Left hindlimb (tissue), 1 donor: ENCODE measurements around the gene EMP3.
A peak's percentile ranks its signal among the peaks of the same experiment; 100 is the strongest.

Source experiments
- DNase-seq: peaks from one replicate; pipeline ENCODE4 v3.0.0-alpha.2; 2018

The EMP3 gene

GRCh38 chr19:48318286-48318987, 6.9 kb upstream of the EMP3 start:
- DNase-seq, result no peak

GRCh38 chr19:48319647-48320541, 5.5 kb upstream of the EMP3 start:
- peak; percentile 86 for DNase-seq

DNA sequence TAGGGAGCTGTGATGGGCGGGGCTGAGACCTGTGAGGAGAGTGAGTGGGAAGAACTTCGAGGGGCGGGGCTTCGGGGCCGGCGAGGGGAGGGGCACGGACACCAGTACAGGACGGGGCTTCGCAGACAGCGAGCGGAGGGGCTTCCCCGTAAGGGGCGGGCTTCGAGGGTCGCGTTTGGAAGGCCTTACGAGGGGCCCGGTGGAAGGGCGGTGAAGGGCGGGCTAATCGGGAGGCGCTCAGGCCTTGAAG, 4.1 kb upstream of the EMP3 start:
- peak; percentile 96 for DNase-seq

- peak; percentile 99 for DNase-seq
Measured at GRCh38 chr19:48321622-48322591, 3.4 kb upstream of the EMP3 start.

- DNase-seq, result no peak
Measured at GRCh38 chr19:48329167-48329891, 4.0 kb downstream of the EMP3 start.

- peak; percentile 77 for DNase-seq
Measured at GRCh38 chr19:48330012-48330681, 4.8 kb downstream of the EMP3 start.

DNA sequence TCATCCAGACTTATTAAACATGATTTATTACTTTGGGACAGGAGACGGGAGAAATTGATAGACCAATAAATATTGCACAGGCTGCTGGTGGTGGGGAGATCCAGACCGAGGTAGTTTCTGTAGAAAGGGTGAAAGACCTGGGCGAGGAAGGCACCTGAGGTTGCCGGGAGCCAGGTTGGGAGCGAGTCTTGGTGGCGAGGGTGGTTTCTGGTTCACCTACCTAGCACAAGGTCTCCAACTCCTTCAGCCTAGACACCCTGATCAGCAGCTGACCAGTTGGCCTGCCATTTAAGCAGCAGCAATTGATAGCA, 7.0 kb downstream of the EMP3 start:
- no peak for DNase-seq

DNA sequence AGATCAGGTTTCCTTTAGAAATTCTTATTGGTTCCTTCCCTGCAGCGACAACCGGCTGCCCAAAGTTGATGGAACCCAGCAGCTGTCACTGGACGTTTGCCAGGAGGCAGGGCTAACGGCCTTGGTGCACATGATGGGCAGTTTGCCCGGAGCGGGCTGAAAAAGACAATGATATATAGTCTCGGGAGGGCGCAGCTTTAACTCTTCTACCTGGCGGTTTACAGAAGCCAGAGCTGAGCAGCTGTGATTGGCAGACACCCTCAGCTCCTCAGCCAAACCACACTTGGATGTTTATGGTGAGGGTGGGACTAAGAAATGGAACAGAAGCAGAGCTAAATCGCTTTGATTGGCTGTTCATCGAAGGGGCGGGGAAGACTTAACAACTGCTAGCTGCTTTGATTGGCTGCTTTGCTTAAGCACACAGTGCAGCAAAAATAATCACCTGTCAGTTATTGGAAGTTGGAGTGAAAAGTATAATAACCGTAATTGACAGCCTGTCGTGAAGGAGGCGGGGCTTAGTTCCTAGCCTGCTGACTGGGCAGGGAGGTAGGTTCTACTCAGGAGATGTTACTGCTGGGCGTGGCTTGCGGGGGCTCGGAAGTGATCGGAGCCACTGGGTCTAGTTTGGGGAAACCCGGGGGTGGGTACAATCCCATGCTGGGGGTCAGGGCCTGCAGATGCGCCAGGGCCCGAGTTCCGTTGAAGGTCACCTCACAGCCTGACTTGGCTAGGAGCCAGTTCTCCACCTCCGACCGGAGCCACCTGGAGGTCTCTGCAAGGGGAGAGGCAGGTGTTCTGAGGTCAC, 7.5 kb downstream of the EMP3 start:
- DNase-seq, result peak; percentile 92

DNA sequence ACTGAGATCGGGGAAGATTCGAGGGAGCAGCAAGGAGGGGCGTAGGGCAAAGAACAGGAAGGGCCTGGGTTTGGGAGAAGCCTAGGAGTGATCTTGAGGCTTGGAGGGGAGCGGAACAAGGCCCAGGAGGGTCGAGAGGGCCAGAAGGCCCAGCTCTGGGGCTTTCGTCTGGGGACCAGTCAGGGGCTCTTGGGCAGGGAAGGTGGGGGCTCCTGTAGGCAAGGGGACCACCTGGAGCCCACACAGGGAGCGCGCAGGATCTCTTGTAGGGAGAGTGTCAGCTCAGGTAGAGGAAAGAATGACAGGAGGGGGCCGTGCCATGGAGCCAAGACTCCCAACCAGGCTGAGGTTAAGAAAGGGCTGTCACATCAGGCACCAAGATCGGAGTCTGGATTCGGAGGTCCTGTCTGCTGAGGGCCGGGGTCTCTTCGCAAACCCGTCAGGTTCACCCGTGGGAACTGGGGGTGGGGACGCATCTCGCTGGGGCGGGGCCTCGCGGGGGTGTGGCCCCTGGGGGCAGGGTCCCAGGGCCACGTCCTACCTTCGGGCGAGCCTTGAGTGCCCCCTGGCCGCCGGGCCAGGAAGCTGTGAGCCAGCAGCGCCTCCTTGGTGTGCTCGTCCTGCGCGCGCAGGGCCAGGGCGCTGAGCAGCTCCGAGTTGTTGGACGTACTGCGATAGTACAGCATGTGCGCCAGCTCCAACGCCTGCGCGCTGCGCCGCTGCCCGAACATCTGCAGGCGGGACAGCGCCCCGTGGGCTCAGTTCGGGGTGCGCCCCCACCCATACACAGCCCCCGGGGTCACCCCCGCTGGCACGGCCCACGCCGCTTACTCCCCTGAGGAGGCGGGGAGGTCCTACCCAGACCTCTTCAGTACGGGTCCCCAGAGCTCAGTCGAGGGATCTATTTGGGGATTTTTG, 8.4 kb downstream of the EMP3 start:
- DNase-seq, result peak; percentile 90

GRCh38 chr19:48338253-48338755, 13.0 kb downstream of the EMP3 start:
- DNase-seq, result no peak

DNA sequence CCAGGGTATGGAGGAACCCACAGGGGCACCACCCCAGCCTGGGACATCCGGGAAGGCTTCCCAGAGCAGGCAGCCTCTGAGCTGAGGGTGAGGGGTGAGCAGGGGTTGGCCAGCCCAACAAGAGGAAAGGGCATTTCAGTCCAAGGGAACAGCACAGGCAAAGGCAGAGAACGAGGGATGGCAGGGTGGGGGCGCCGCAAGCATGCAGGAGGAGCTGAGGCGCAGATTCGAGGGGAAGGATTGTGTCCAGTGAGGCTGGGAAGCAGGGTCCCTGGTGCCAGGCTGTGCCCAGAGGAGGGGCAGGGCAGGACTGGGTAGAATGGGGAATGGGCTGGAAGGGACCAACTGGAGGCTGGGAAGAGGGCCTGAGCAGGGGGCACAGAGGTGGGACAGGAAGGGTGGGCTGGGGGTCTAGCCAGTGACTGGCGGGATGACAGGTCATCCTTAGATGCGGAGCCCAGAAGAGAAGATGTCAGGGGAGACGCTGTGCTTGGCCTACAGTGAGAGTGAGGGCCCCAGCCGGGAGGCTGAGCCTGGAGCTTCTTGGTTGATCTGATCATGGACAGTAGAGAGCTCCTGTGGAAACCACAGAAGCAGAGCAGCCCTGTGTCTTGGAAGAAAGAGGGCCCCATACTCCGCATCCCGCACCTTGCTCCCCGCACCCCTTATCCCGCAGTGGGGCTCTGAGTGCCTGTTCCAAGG, 13.6 kb downstream of the EMP3 start:
- DNase-seq, result no peak

- DNase-seq, result no peak
Measured at GRCh38 chr19:48340995-48341394, 15.6 kb downstream of the EMP3 start.

DNA sequence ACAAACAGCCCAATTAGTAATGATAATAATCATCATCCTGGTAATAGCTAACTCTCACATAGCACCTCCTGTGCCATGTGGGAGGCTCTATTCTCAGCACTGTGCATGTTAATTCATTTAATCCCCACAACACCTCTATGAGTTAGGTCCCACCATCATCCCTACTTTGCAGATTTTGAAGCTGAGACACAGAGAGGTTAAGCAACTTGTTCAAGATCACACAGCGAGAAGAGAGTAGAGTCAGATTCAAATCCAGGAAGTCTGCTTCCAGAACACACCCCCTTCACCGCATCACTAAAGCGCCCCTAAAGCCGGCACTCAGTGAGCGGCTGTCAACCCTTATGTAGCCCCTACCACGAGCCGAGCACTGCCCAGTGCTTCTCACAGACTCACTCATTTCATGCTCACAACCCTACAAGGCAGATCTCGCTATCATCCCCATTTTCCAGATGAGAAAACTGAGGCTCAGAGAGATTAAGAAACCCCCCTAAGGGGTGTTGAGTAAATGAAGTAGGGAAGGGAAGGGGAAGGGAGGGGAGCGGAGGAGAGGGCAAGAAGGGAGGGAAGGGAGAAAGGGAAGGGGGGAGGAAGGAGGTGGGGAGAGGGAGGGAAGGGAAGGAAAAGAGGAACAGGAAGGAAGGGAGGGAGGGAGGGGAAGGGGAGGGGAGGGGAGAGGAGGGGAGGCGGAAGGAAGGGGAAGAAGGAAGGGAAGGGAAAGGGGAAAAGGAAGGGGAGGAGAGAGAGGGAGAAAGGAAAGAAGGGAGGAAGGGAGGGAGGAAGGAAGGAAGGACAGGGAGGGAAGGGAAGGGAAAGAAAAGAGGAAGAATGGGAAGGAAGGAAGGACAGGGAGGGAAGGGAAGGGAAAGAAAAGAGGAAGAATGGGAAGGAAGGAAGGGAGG, 16.4 kb downstream of the EMP3 start:
- DNase-seq, result no peak

- no peak for DNase-seq
Measured at GRCh38 chr19:48342414-48342738, 17.0 kb downstream of the EMP3 start.

- DNase-seq, result no peak
Measured at GRCh38 chr19:48342841-48343540, 17.6 kb downstream of the EMP3 start.

GRCh38 chr19:48344892-48345291, 19.5 kb downstream of the EMP3 start:
- no peak for DNase-seq

GRCh38 chr19:48346191-48346590, 20.8 kb downstream of the EMP3 start:
- DNase-seq, result no peak

DNA sequence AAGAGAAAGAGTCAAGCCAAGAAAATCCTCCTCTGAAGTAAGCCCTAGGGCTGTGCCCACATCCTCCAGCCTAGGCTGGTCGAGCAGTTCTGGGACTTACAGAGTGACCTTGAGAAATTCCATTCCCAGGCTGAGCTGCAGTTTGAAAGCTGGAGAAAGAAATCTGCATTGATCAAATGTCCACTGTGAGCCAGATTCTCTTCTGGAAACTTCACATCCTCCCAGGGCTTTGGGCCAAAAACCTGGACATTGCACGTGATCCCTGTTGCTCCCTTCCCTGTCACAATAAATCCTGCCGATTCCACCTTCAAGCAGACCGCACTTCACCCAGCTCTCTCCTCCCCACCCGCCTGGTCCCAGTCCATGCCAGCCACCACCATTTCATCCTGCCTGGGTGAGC, 22.7 kb downstream of the EMP3 start:
- DNase-seq, result no peak
